Right lobe of liver (tissue), 4 donors: Measurements from ENCODE around the gene KCNQ1.

Experiments used
- CTCF ChIP-seq, 4 donors: fragments of 200-600 bp in 3 of 4; fragments of 450-650 bp in 1 of 4; IDR thresholded peaks; one replicate each; pipeline versions ENCODE4 v1.5.1 to v1.8.0; 2016 to 2022; ENCODE audit warnings: antibody characterized with exemption in 4 of 4, mild to moderate bottlenecking in 2 of 4
- POLR2A ChIP-seq: fragments of 450-650 bp; IDR thresholded peaks from one replicate; pipeline ENCODE4 v1.6.1; 2017; ENCODE audit warnings: antibody characterized with exemption, mild to moderate bottlenecking
- donor health status: DM: no; HTN: no; CAD: no.
- donor health status: DM: no; HTN: no; CAD: no.
- donor health status: DM: no; HTN: yes; CAD: no.

DNA sequence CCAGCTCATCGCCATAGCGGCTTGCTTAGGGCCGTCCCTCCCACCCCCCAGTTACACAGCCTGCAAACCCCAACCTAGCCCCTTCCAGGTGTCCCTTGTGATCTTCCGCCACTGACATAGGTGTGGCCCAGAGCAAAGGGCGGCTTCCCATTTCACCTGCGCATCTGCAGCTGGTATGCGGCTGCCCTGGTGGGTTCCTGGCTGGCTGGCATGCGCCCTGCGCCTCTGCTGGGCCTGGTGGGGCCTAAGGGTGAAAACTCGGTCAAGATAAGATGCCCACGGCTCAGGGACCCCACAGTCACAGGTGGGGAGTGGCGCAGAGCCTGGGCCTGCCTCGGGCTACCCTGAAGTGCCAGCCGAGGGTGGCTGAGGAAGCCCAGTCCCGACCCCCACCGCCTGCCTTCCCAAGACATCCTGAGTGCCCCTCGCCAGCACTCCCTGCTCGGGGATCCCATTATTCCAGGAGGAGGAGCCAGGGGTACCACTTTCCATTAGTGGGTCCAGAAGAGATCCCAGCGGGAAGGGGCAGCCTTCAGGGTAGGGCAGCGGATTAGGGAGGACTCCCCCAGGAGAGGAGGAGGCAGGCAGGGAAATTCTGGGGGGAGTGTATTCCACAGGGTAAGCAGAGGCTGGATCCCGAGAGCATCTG lies 291.9 kb downstream of the KCNQ1 start:
- TF ChIP-seq CTCF (IDR thresholded peaks at IDR 0.05) (no peak), POLR2A (no peak)
